SH-SY5Y (cell line): Measurements from ENCODE around the gene NLRC3.

Source experiments
- GATA2 ChIP-seq: IDR thresholded peaks from 2 replicates; pipeline ENCODE4 v1.6.1; 2011; ENCODE audit warnings: mild to moderate bottlenecking, low read depth, low read length
- GATA3 ChIP-seq: IDR thresholded peaks from 2 replicates; pipeline ENCODE4 v1.6.1; 2011; ENCODE audit warnings: low read depth, mild to moderate bottlenecking, low read length, moderate library complexity

- TF ChIP-seq GATA2 (no peak), GATA3 (no peak)
Observed at GRCh38 chr16:3518292-3518985, 58.8 kb downstream of the NLRC3 start.
